ENCODE data around the gene SHB. TPM values are rescaled to one million over a fixed set of nuclear protein-coding genes. Genes with fewer than 3 reads are reported as not detected.

SHB gene
- total RNA-seq, 1 experiment from 2014 or later: 20.0 TPM

- Histone ChIP-seq H3K36me3 (peaks cover 2% of the 10 kb centered on the region), H3K4me3 (no peak overlapping the region), H3K9me3 (no peaks in the 10 kb centered on the region), H3K27me3 (no peaks in the 10 kb centered on the region)
- no peak for DNase-seq
Measured at GRCh38 chr9:37997636-37998374, 71.2 kb downstream of the SHB start.

GRCh38 chr9:37996819-37997217 is 72.2 kb downstream of the SHB start:
- no peak overlapping the region for H3K4me3 ChIP-seq
- H3K9me3 ChIP-seq: no peaks in the 10 kb centered on the region
- DNase-seq: no peak
- H3K36me3 ChIP-seq: peaks cover 2% of the 10 kb centered on the region
- no peaks in the 10 kb centered on the region for H3K27me3 ChIP-seq

GRCh38 chr9:37995961-37996818 is 72.8 kb downstream of the SHB start:
- H3K4me3 ChIP-seq: no peak overlapping the region
- no peak for DNase-seq
- H3K36me3 ChIP-seq: peaks cover 2% of the 10 kb centered on the region
- no peaks in the 10 kb centered on the region for H3K9me3 ChIP-seq
- no peaks in the 10 kb centered on the region for H3K27me3 ChIP-seq

GRCh38 chr9:37995348-37995737 is 73.7 kb downstream of the SHB start:
- Histone ChIP-seq H3K4me3 (no peak overlapping the region), H3K36me3 (peaks cover 6% of the 10 kb centered on the region), H3K27me3 (no peaks in the 10 kb centered on the region), H3K9me3 (no peaks in the 10 kb centered on the region)
- no peak for DNase-seq

GRCh38 chr9:37994639-37995347 is 74.2 kb downstream of the SHB start:
- Histone ChIP-seq H3K4me3 (no peak overlapping the region), H3K36me3 (peaks cover 8% of the 10 kb centered on the region), H3K27me3 (no peaks in the 10 kb centered on the region), H3K9me3 (no peaks in the 10 kb centered on the region)
- peak; percentile 41 for DNase-seq

GRCh38 chr9:37992924-37993349 is 76.1 kb downstream of the SHB start:
- no peaks in the 10 kb centered on the region for H3K9me3 ChIP-seq
- no peaks in the 10 kb centered on the region for H3K27me3 ChIP-seq
- no peak overlapping the region for H3K4me3 ChIP-seq
- no peak for DNase-seq
- peaks cover 8% of the 10 kb centered on the region for H3K36me3 ChIP-seq

- Histone ChIP-seq H3K4me3 (no peak overlapping the region), H3K9me3 (no peaks in the 10 kb centered on the region)
Measured at GRCh38 chr9:37990404-37991015, 78.5 kb downstream of the SHB start.

GRCh38 chr9:37989701-37990100 is 79.3 kb downstream of the SHB start:
- Histone ChIP-seq H3K9me3 (no peaks in the 10 kb centered on the region), H3K4me3 (no peak overlapping the region), H3K27me3 (no peaks in the 10 kb centered on the region), H3K36me3 (peaks cover 8% of the 10 kb centered on the region)
- no peak for DNase-seq

More at GRCh38 chr9:37990404-37991015, 78.5 kb downstream of the SHB start:
- Histone ChIP-seq H3K27me3 (no peaks in the 10 kb centered on the region), H3K36me3 (peaks cover 8% of the 10 kb centered on the region)
- no peak for DNase-seq

GRCh38 chr9:37988602-37989001 is 80.4 kb downstream of the SHB start:
- Histone ChIP-seq H3K36me3 (peaks cover 8% of the 10 kb centered on the region), H3K9me3 (no peaks in the 10 kb centered on the region), H3K4me3 (no peak overlapping the region), H3K27me3 (no peaks in the 10 kb centered on the region)
- no peak for DNase-seq

GRCh38 chr9:37988041-37988440 is 81.0 kb downstream of the SHB start:
- Histone ChIP-seq H3K36me3 (peaks cover 5% of the 10 kb centered on the region), H3K9me3 (no peaks in the 10 kb centered on the region), H3K27me3 (no peaks in the 10 kb centered on the region), H3K4me3 (no peak overlapping the region)
- no peak for DNase-seq

GRCh38 chr9:37987467-37987981 is 81.5 kb downstream of the SHB start:
- no peak overlapping the region for H3K4me3 ChIP-seq
- no peaks in the 10 kb centered on the region for H3K9me3 ChIP-seq
- no peaks in the 10 kb centered on the region for H3K27me3 ChIP-seq
- H3K36me3 ChIP-seq: peaks cover 5% of the 10 kb centered on the region
- no peak for DNase-seq

GRCh38 chr9:37986771-37987258 is 82.2 kb downstream of the SHB start:
- Histone ChIP-seq H3K36me3 (peaks cover 5% of the 10 kb centered on the region), H3K9me3 (no peaks in the 10 kb centered on the region), H3K27me3 (no peaks in the 10 kb centered on the region), H3K4me3 (no peak overlapping the region)
- DNase-seq: no peak

- Histone ChIP-seq H3K27me3 (no peaks in the 10 kb centered on the region), H3K36me3 (peaks cover 5% of the 10 kb centered on the region), H3K9me3 (no peaks in the 10 kb centered on the region), H3K4me3 (no peak overlapping the region)
- DNase-seq: no peak
Measured at GRCh38 chr9:37986001-37986400, 83.0 kb downstream of the SHB start.

GRCh38 chr9:37984672-37985611 is 84.1 kb downstream of the SHB start:
- Histone ChIP-seq H3K27me3 (no peaks in the 10 kb centered on the region), H3K4me3 (no peak overlapping the region), H3K36me3 (no peaks in the 10 kb centered on the region; the same call in none of the 2 replicates), H3K9me3 (no peaks in the 10 kb centered on the region)
- peak; percentile 39 for DNase-seq

- H3K27me3 ChIP-seq: no peaks in the 10 kb centered on the region
- H3K36me3 ChIP-seq: no peaks in the 10 kb centered on the region; the same call in none of the 2 replicates
- H3K4me3 ChIP-seq: no peak overlapping the region
- DNase-seq: no peak
- no peaks in the 10 kb centered on the region for H3K9me3 ChIP-seq
Measured at GRCh38 chr9:37984278-37984671, 84.8 kb downstream of the SHB start.

Data from MG63 (cell line).